Esophagus muscularis mucosa (tissue), 4 donors: ENCODE results near the gene MEAK7.

Experiments used
- EP300 ChIP-seq: sonication (generic); formaldehyde crosslinking; IDR thresholded peaks from one replicate; pipeline ENCODE4 v1.6.1; 2017; ENCODE audit warnings: antibody characterized with exemption
- POLR2A ChIP-seq: fragments of 450-650 bp; IDR thresholded peaks from one replicate; pipeline ENCODE4 v1.6.1; 2017; ENCODE audit warnings: antibody characterized with exemption, moderate library complexity, mild to moderate bottlenecking, low read depth
- POLR2AphosphoS5 ChIP-seq, 2 donors: sonication (generic); formaldehyde crosslinking; IDR thresholded peaks; one replicate each; pipeline ENCODE4 v1.6.1; 2017; ENCODE audit warnings: antibody characterized with exemption in 2 of 2
- TF ChIP-seq, protein P1 (sequence below), 3 experiments: fragments of 200-600 bp in 2 of 3; fragments of 450-650 bp in 1 of 3; sonication (generic) in 2 of 3; IDR thresholded peaks; one replicate each; pipeline ENCODE4 v1.5.1; 2017 to 2019; ENCODE audit warnings: antibody characterized with exemption in 3 of 3, mild to moderate bottlenecking in 2 of 3, moderate library complexity in 1 of 3

DNA sequence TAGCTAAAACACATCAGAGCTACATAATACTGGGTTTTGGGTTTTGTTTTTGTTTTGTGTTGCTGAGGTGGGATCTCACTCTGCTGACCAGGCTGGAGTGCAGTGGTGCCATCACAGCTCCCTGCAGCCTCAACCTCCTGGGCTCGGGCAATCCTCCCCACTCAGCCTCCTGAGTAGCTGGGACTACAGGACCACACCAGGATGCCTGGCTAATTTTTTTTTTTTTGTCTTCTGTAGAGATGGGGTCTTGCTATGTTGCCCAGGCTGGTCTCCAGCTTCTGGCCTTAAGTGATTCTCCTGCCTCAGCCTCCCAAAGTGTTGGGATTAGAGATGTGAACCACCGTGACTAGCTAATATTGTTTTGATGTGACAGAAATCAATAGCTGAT lies 6.2 kb downstream of the MEAK7 start:
- TF ChIP-seq POLR2AphosphoS5 (IDR thresholded peaks at IDR 0.05) = no peak
- TF ChIP-seq, protein P1, sequence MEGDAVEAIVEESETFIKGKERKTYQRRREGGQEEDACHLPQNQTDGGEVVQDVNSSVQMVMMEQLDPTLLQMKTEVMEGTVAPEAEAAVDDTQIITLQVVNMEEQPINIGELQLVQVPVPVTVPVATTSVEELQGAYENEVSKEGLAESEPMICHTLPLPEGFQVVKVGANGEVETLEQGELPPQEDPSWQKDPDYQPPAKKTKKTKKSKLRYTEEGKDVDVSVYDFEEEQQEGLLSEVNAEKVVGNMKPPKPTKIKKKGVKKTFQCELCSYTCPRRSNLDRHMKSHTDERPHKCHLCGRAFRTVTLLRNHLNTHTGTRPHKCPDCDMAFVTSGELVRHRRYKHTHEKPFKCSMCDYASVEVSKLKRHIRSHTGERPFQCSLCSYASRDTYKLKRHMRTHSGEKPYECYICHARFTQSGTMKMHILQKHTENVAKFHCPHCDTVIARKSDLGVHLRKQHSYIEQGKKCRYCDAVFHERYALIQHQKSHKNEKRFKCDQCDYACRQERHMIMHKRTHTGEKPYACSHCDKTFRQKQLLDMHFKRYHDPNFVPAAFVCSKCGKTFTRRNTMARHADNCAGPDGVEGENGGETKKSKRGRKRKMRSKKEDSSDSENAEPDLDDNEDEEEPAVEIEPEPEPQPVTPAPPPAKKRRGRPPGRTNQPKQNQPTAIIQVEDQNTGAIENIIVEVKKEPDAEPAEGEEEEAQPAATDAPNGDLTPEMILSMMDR (IDR thresholded peaks at IDR 0.05) = no peak
- no peak for TF ChIP-seq POLR2A
- TF ChIP-seq EP300 = no peak
